Measurements from ENCODE around the gene TNS4. TPM values are rescaled to one million over a fixed set of nuclear protein-coding genes. Genes with fewer than 3 reads are reported as not detected.

TNS4 gene
- total RNA-seq, 1 experiment from 2014 or later = 36.6 TPM

DNA sequence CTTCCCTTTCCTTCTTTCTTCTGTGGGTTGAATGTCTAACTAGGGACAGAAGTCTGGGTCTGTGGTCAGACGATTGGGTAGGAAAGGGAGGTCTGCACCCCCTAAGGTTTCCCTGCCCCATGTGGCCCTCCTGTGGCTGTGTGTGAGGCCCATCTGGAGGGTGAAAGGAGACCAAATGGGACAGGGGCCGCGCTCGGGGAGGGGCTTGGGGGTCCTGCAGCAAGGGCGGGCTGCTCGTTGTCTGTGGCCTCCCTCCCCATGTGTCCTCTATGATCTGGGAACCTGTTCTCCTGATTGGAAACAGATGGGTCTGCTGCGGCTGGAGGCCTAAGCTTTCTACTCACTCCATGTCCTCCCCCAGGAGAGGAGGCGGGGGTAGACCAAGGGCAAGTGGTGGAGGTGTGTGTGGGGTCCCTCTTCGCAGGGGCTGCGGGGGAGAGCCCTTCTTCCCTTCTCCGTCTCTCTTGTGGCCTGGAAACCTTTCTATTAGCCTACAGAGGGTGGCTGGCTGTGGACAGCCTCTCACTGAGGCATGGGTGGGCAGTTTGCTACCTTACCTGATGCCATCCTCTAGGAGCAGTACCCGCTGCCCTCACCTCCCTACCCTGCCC is 39.6 kb downstream of the TNS4 start:
- no peak for ATAC-seq
- no peaks in the 10 kb centered on the region for H3K27me3 ChIP-seq (ENCODE audit: insufficient read depth, low read length)
- H3K9ac ChIP-seq (ENCODE audit: low read length) = no peak overlapping the region
- ChIA-PET POLR2A (no interaction called here), CTCF (interaction anchor here (1.5 kb wide), 1 partner anchor 11 kb away, joined by 4 read pairs; no protein-coding TSS in a partner anchor), RAD21 (ENCODE audit: low non-redundant PET in 1 of 2, low total read pairs in 2 of 2, uncharacterized antibody in 2 of 2, unreplicated experiment in 2 of 2) (no interaction called here)
- no peaks in the 10 kb centered on the region for H3K9me3 ChIP-seq (ENCODE audit: control insufficient read depth in 1 of 2, insufficient read depth in 1 of 2, low read depth in 1 of 2, low read length in 2 of 2)
- H3K4me1 ChIP-seq (ENCODE audit: control insufficient read depth in 1 of 2, insufficient read depth in 2 of 2, low read length in 2 of 2) = peaks cover 0 to 4% of the 10 kb centered on the region in 2 experiments; a peak in 1 of 4 replicates
- no TSS peak for BruUV-seq (replicated peaks)
- no peaks in the 10 kb centered on the region for H4K20me1 ChIP-seq (ENCODE audit: insufficient read depth)
- intact Hi-C loops (cut with micrococcal nuclease) = no loop called here
- TF ChIP-seq FOSL1 (IDR thresholded peaks at IDR 0.05; ENCODE audit: low read depth) = no peak
- TF ChIP-seq TCF7L2 (IDR thresholded peaks at IDR 0.05; ENCODE audit: borderline replicate concordance, extremely low read depth, insufficient read depth, insufficient read length) = no peak
- no peak for TF ChIP-seq RAD21 (IDR thresholded peaks at IDR 0.05; ENCODE audit: low read depth)
- no peak overlapping the region for H3K27ac ChIP-seq (ENCODE audit: low read depth, low read length)
- no peaks in the 10 kb centered on the region for H3K36me3 ChIP-seq (ENCODE audit: control insufficient read depth in 1 of 2, insufficient read depth in 2 of 2, low read length in 2 of 2)
- no peak overlapping the region for H3K4me3 ChIP-seq (replicated peaks in 1 of 2; ENCODE audit: low read depth in 1 of 2, low read length in 2 of 2)
- no peaks in the 10 kb centered on the region for H3K79me2 ChIP-seq (ENCODE audit: insufficient read depth, low read length)
- DNase-seq (ENCODE audit: low read depth, low spot score) = no peak
- no peaks in the 10 kb centered on the region for H3K9me2 ChIP-seq (ENCODE audit: insufficient read depth)
- no peak overlapping the region for H2AFZ ChIP-seq (ENCODE audit: low read depth, low read length, poor library complexity, severe bottlenecking)
- H3K4me2 ChIP-seq (ENCODE audit: low read length) = no peak overlapping the region

GRCh38 chr17:40460968-40461731 is 40.3 kb downstream of the TNS4 start:
- BruUV-seq (replicated peaks) = no TSS peak
- ATAC-seq (no peak), DNase-seq (ENCODE audit: low read depth, low spot score) (no peak)
- Histone ChIP-seq H3K27me3 (ENCODE audit: insufficient read depth, low read length) (no peaks in the 10 kb centered on the region), H3K9me3 (ENCODE audit: control insufficient read depth in 1 of 2, insufficient read depth in 1 of 2, low read depth in 1 of 2, low read length in 2 of 2) (no peaks in the 10 kb centered on the region), H3K4me1 (ENCODE audit: control insufficient read depth in 1 of 2, insufficient read depth in 2 of 2, low read length in 2 of 2) (peaks cover 0 to 4% of the 10 kb centered on the region in 2 experiments; a peak in 1 of 4 replicates), H3K79me2 (ENCODE audit: insufficient read depth, low read length) (no peaks in the 10 kb centered on the region), H3K4me2 (ENCODE audit: low read length) (no peak overlapping the region), H4K20me1 (ENCODE audit: insufficient read depth) (no peaks in the 10 kb centered on the region), H3K9ac (ENCODE audit: low read length) (no peak overlapping the region), H3K9me2 (ENCODE audit: insufficient read depth) (no peaks in the 10 kb centered on the region), H2AFZ (ENCODE audit: low read depth, low read length, poor library complexity, severe bottlenecking) (no peak overlapping the region), H3K36me3 (ENCODE audit: control insufficient read depth in 1 of 2, insufficient read depth in 2 of 2, low read length in 2 of 2) (no peaks in the 10 kb centered on the region), H3K4me3 (replicated peaks in 1 of 2; ENCODE audit: low read depth in 1 of 2, low read length in 2 of 2) (no peak overlapping the region), H3K27ac (ENCODE audit: low read depth, low read length) (no peak overlapping the region)
- intact Hi-C loops (cut with micrococcal nuclease) = no loop called here
- ChIA-PET POLR2A (no interaction called here), CTCF (interaction anchor here (1.5 kb wide), 1 partner anchor 10 kb away, joined by 4 read pairs; no protein-coding TSS in a partner anchor), RAD21 (ENCODE audit: low non-redundant PET in 1 of 2, low total read pairs in 2 of 2, uncharacterized antibody in 2 of 2, unreplicated experiment in 2 of 2) (no interaction called here)
- no peak for TF ChIP-seq EZH2phosphoT487 (IDR thresholded peaks at IDR 0.05; ENCODE audit: borderline replicate concordance)
- TF ChIP-seq ELF1 (IDR thresholded peaks at IDR 0.05; ENCODE audit: borderline replicate concordance, low read depth) = no peak
- TF ChIP-seq, protein P1, sequence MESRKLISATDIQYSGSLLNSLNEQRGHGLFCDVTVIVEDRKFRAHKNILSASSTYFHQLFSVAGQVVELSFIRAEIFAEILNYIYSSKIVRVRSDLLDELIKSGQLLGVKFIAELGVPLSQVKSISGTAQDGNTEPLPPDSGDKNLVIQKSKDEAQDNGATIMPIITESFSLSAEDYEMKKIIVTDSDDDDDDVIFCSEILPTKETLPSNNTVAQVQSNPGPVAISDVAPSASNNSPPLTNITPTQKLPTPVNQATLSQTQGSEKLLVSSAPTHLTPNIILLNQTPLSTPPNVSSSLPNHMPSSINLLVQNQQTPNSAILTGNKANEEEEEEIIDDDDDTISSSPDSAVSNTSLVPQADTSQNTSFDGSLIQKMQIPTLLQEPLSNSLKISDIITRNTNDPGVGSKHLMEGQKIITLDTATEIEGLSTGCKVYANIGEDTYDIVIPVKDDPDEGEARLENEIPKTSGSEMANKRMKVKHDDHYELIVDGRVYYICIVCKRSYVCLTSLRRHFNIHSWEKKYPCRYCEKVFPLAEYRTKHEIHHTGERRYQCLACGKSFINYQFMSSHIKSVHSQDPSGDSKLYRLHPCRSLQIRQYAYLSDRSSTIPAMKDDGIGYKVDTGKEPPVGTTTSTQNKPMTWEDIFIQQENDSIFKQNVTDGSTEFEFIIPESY (IDR thresholded peaks at IDR 0.05; ENCODE audit: extremely low read depth, insufficient replicate concordance, low read length) = no peak
- TF ChIP-seq RAD21 (IDR thresholded peaks at IDR 0.05; ENCODE audit: low read depth) = no peak
- no peak for TF ChIP-seq CTCF (IDR thresholded peaks at IDR 0.05 in 2 of 3, conservative IDR thresholded peaks at IDR 0.05 in 1 of 3; ENCODE audit: borderline replicate concordance in 1 of 3, insufficient read depth in 1 of 3, low read depth in 2 of 3, low read length in 2 of 3)
- no peak for TF ChIP-seq SP1 (IDR thresholded peaks at IDR 0.05; ENCODE audit: low read depth)
- no peak for TF ChIP-seq JUND (IDR thresholded peaks at IDR 0.05)
- no peak for TF ChIP-seq POLR2A (IDR thresholded peaks at IDR 0.05; ENCODE audit: borderline replicate concordance, extremely low read depth, insufficient read depth, insufficient read length)
- TF ChIP-seq ZNF274 (IDR thresholded peaks at IDR 0.05; ENCODE audit: low read depth, low read length) = no peak
- TF ChIP-seq FOSL1 (IDR thresholded peaks at IDR 0.05; ENCODE audit: low read depth) = no peak
- TF ChIP-seq ATF3 (IDR thresholded peaks at IDR 0.05) = no peak
- TF ChIP-seq YY1 (IDR thresholded peaks at IDR 0.05; ENCODE audit: extremely low read depth, insufficient replicate concordance, low read depth, low read length) = no peak
- TF ChIP-seq POLR2AphosphoS5 (IDR thresholded peaks at IDR 0.05; ENCODE audit: low read depth, low read length) = no peak
